Activated CD4-positive, alpha-beta T cell treated with anti-CD3 and anti-CD28 coated beads, Interleukin-10, Interleukin-2, amounts not matched to agents 100 ng/mL and 50 ng/mL, durations not matched to agents 16 hours and 8 hours (primary cell): ENCODE measurements around the gene LRRK1.

Source experiments
- DNase-seq: peaks from one replicate; pipeline ENCODE4 v3.0.0-alpha.2; 2020

Gene LRRK1

DNA sequence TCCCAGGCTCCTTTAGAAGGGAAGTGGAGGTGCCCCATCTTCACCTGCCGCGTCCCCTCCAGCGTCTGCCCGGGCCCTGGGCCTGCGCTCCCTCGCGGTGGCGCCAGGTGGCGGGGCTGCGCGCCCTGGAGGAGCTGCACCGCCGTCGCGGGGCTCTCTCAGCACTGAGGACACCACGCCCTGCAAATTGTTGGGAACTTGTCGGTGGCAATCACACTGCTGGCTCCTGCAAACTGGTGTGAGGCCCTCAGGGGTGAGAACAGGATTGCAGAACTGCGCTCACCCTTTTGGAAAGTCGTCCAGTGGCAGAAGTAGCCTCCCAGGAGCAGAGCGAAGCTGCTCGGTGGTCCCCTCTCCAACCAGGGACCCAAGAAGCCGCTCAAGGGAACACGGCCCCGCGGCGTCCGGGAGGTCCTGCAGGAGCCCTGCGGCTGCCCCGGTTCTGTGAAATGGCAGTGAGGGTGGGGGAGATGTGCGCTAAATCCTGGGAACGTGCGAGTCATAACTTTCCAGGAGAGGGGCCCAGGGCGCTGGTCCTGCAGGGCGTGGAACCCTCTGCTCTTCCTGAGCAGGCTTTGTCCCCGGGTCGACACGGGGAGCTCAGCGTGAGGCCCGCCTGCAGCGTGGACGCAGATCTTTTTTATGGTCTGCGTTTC is 995 bp upstream of the LRRK1 start:
- peak; percentile 82 for DNase-seq

DNA sequence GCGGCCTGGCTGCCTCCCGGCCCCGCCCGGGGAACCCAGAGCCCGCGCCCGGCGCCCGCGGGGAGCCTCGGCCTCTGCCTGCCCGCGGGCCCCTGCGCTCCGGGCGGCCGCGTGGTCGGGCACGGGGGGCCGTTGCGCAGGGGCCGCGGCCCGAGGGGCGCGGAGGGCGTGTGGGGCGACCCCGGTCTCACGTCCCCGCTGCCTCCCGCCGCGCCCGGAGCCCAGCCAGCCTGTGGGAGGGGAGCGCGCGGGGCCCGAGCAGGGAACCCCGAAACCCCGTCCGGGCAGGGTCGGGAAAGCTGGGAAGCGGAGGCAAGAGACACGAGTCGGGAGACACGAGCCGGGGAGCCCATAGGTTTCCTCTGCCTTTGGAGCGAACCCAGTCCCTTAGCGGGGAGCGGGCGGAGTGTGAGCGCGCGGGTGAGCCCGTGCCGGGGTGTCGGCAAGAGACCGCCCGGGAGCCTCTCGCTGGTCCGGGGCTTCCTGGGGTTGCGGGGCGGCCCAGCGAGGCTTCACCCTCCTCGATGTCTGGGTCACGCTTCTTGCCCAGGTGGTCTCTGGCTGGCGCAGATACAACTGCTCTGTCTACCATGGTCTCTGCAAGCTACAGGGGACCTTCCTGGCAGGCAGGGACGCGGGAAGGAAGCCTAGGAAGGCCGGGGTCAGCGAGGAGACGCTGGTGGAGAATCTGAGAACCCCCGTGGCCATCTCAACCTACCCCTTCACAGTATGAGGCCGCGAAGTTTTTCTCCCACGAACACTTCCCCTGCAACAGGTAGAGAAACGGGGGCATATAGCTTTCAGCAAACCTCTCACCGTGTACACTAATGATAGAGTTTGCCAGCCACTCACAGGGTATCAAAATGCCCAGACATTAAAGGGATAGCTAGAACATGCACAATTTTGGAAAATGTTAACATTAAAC is 586 bp downstream of the LRRK1 start:
- DNase-seq = peak; percentile 14

DNA sequence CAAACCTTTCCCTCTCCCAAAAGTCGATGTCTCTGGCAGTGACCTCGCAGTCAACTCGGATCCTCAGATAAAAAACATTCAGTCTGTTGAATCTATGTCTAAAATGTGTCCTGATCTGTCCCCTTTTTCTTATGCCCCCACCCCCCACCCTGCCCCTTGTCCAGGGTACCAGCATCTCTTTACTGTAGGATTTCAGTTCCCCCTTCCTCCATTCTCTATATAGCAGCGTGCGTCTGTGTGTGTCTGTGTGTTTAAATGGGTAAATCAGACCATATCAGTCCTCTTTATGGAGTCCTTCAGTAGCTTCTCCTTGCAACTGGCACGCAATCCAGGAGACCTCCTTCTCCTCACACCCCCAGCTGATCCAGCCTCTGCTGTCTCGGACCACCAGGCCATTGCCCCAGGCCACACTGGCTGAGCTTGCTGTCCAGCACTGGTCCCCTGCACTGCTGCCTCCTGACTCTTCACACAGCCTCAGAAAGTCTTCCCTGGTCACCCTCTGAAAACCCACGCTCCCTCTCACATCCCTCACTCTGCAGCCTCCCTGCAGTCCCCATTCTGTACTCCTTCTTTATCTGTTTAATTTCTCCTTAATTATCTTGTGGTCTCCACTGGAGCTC is 1.5 kb downstream of the LRRK1 start:
- no peak for DNase-seq

DNA sequence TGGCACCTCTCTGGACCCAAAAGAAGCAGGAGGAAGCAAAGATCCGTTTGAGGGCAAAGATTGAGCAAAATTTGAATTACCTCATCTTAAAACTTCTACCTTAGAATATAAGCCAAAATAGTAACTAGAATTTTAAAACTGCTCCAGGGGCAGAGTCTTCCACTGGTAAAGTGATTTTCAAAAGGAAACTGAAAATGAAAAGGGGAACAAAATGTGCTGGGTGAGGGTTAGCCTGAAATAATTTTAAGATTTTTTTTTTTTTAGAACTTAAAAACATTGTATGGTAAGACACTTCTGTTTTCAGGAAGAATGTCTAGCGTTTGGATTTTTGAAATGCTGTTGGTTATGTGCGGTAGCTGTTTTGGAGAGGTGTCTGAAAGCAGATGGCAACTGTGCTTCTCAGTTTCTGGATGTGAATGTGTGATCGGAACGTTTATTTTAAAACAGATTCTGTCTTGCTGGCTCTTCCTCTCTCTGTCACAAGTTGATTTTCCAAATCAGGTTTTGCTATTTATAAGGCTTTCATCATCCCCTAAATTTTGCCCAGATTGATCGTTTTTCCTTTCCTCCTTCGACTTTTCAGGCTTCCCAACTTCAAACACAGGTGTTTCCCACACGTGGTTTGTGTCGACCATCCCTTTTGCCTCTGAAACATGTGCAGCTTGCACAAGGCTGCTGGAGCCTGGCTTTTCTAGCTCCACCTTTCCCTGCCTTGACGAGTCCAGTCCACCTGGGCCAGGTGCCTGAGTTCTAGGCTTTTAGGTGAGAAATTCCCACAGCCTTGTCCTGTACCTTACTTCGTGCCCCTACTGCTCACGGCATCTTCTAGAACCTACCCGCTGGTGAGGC is 3.3 kb downstream of the LRRK1 start:
- no peak for DNase-seq

DNA sequence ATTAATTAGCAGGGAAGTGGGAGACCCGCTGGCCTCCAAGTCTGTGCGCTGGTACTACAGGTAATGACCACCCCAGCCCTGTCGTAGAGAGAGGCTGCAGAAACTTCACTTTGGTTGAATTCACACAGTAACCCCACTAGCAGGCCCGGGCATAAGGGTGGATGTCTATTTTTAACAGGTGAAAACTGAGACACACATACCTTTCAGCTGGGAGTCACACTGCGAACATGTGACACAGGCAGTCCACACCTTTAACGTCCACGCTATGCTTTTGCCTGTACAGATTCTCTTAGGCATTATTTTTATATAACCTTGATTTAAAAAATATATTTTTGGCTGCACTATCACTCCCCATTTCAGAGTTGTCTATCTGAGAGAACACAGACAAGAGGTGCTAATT is 3.9 kb downstream of the LRRK1 start:
- DNase-seq = no peak

DNA sequence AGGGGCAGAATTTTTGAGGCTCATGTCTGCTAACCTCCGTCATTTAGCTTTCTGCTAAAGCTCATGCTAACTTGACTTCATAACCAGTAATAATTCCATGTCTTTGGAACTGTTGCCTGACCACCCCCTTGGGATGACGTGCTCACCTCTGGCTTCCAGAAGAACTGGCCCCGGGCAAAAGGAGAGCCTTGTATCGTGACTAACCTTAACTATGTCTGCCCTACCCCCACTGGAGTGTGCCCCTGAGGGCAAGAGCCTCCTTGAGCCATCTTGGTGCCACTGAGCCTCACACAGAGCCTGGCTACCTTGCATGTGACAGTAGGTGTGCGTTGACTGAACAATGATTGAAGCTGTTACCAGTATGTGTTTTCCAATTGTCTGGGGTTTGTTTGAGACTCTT is 4.7 kb downstream of the LRRK1 start:
- no peak for DNase-seq

DNA sequence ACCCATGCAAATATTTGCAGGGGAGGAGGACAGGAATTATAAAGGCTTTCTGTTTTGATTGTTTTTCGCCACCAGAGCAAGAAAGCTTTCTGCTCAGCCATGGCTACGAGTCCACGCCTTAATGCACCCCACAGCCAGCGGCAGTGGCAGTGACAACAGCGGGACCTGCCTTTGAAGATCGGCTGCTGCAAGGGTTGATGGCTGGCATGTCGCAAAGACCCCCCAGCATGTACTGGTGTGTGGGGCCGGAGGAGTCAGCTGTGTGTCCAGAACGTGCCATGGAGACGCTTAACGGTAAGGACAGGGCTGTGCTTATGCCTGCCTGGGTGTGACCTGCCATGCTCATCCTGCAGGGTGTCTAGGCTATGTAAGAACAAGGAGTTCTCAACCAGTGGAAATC is 5.3 kb downstream of the LRRK1 start:
- no peak for DNase-seq

DNA sequence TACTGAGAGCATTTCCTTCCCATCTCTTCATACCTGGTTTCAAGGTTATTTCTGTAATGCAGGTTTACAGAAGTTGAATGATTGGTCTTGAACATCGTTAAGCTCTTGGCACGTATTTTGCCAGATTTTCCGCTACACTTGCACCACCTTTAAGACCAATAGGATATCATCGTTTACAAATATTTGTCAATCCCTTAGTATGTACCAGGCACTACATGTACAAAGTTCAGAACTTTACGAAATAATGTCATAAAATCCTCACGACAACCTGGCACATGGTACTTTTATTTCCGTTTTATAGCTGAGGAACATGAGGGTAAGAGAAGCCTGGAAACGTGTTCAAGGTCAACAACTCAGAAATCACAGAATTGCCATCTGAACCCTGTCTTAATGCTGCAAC is 6.3 kb downstream of the LRRK1 start:
- DNase-seq = no peak

DNA sequence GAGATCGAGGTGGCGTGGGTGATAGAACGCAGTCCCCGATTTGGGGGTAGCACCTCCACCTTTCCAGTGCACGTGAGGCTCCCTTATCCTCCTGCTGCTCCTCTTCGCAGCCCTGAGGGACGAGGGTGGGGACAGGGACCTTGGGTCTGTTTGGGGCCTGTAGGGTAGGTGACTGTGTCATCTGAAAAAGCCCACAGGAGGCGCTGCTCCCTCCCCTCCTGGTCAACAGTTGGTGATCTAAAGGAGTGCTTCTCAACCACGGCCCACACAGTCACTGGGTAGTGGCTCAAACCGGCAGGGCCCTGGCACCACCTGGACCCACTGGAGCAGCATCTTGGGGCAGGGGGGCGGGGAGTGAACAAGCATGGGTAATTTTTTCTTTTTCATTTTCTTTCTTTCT is 7.1 kb downstream of the LRRK1 start:
- DNase-seq = no peak

DNA sequence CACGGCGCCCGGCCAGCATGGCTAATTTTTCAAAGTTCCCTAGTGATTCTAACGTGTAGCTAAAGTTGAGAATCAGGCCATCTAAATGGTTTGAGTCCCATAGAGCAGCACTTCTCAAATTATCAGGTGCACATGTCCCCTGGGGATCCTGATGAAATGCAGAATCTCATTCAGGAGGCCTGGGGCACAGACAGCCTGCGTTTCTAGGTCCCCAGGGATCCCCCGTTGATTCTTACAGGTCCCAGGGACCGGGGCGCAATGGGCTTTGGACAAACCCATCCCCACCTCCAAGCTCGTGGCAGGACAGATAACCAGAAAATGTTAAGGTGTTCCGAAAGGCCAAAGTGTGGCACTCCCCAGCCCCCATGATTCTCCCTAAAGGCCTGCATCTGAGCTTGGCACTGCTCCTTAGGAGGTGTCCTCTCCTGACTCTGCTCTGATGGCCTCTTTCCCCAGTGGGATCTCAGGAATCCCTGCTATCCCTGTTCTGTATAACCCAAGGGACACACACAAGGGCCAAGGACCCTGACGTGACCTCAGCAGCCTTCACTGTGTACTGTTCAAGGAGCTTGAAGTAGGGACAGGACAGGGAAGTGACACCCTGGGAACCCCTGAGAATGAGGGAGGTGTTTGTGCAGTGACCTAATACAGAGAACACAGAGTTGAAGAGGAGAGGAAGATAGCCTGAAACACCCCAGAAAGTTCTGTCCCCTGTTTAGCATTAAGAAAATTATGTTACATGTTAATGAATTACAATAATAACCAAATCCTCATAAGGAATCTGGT is 8.0 kb downstream of the LRRK1 start:
- no peak for DNase-seq

DNA sequence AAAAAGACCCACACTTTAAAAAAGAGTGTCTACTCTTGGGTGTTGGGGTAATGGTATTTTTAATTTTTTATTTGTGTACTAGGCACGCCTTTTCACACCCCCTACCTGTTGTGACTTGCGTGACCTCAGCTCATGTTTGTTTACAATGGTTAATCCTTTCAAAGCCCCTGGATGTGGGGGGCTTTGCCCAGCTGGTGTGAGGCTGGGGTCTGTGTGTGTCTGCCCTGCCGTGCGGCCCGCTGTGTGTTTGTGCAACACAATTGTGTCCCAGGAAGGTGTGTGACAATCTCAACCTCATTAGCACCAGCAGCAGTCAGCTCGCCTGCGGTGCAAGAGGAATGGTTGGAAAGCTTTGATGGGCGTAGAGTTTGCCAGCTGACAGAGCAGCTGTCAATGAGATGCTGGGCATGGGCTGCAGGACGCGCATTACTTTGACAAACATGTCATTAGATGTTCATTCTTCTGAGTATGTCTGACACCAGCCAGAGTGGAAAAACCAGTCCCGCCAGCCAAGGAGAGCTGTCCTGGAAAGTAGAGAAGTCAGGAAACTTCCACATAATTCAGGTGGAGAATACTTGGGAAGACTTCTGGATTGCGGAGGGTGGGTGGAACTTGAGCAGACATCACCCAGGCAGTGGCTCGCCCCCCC is 9.6 kb downstream of the LRRK1 start:
- DNase-seq = no peak

DNA sequence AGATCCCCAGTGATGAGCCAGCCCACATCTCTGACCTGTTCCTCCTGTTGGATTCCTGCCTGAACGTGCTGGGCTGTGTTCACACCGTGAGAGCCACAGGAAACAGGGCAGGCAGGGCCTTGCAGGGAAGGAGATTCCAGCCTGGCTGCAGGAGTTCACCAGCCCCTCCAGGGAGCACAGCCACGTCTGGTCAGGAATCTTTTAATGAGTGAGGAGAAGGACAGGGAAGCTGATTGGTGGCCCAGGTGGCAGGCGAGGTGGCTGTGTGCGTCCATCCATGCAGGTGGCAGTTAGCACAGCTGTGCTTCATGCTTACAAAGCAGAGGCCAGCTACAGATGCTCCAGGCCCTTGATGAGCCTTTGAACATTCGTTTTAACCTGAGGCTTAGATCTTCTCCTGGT is 10.5 kb downstream of the LRRK1 start:
- no peak for DNase-seq

DNA sequence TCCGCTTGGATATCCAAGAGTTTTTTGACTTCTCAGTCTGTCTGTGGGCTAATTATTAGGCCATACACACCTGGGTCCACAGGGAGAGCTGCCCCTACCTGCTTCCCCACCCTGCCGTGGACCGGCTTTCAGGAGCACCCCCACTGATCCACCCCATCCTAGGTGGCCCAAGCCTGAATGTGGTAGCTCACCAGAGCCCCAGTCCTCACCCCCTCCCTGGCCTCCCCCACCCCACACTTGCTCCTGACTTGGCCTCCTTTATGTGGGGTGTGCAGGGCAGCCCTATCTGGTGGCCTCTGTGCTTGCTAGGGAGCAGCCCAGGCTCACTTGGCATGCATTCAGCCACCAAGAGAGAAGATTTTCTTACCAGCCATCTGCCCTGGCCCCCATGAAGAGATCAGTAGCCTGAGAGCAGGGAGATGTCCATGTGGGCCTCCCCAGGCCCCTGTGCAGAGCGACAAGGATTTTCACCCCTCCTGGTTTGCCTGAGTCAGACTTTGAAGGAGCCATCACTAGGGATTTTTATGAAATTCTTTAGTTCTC is 11.2 kb downstream of the LRRK1 start:
- DNase-seq = no peak

DNA sequence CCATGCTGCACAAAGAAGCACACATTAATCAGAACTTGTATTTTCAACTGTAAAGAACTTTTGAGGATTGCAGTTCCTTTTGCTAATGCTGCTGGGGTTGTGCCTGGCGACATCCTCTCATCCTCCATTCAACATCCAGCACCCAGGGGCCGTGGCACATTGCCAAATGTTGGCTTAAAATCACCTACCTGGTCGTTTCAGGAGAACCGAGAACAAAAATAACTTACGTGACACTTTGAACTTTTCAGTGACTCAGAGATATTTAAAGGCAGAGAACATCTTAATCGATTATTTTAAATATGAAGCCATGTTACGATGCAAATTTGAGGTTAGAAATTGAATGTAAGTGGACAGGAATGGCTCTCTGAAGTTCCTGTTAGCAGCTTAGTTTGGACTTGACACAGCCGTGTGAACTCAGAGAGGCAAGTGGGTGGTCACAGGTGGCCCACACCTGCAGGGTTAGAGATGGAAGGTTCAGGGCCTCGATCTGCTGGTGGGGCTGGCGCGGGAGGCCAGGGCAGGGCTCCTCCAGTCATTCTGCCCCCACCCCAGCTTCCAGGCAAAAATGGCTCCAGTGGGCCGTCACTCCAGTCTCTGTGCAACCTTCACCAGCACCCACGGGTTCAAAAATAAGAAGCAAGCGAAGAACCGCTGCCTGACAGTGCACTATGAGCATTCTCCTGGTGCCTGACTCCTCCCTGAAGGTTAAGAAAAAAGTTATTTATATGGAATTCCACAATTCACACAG is 12.2 kb downstream of the LRRK1 start:
- no peak for DNase-seq

DNA sequence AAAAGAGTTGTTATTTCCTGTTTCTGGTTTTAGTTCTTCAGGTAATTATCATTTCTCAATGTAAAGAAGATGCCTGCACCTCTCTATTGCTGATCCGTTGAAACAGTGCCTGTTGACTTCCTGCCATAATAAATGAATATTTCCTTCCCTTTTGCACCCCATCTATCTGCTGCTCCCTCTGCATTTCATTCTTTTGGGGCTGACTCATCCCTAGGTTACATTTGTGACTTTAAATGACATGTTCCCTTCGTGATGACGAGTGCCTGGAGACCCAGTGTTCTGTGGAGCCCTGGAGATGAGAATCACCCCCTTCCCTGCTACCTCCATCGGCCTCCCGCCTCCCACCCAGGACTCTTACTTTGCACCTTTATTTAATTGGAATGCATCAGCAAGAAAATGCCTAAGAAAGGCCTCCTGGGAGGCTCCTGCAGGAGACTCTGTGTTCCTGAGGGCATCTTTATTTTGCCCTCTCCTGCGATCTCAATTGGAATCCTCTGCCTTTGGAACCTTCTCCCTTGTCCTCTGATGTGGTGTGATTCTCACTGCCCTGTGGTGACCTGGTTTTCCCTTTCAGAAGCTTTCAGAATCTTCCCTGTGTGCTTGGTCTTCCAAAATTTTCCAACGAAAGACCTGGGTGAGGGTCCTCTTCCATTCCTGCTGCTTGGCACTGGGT is 13.7 kb downstream of the LRRK1 start:
- no peak for DNase-seq

DNA sequence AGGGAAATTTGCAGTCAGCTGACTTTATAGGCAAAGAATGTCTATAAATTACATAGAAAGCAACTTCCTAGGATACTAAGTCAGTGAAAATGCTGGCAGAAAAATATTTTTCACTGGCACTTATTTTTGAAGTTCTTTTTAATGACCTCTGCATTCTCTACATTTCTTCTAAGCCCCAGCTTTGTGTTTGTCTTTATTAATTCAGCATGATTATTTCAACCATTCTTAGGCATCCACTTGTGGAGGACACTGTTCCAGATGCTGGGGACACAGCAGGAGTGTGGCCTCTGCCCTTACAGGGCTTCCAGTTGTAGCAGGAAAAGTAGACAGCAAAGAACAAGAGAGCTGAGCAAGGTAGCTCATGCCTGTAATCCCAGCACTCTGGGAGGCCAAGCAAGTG is 15.0 kb downstream of the LRRK1 start:
- DNase-seq = no peak

DNA sequence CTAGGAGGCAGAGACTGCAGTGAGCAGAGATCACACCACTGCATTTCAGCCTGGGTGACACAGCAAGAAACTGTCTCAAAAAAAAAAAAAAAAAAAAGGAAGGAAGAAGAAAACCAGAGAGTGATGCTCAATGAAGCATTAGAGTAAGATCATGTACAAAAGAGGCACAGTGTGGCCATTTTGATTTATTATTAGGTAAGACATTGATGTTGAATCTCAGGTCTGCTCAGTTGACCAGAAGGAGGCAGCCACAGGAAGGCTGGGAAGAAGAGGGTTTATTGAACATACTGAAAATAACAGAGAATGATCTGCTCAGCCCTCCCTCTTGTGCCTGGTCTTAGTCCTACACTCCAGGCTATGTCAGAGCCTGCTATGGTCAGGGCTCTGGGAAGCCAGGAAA is 15.6 kb downstream of the LRRK1 start:
- no peak for DNase-seq

DNA sequence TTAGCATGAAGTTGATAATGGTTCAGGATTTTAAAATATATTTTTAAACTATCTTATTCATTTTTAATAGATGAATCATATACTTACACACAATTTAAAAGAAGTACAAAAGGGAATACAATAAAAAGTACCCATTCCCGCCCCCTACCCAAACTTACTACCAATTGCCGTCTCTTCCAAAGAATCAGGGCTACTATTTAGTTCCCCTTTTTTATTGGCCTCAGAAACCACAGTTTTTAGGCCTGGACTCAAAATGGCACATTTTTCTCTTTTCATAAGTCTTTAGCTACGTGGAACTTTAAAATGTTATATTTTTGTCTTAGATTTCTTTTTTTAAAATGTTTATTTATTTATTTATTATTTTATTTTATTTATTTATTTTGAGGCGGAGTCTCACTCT is 18.0 kb downstream of the LRRK1 start:
- DNase-seq = no peak

DNA sequence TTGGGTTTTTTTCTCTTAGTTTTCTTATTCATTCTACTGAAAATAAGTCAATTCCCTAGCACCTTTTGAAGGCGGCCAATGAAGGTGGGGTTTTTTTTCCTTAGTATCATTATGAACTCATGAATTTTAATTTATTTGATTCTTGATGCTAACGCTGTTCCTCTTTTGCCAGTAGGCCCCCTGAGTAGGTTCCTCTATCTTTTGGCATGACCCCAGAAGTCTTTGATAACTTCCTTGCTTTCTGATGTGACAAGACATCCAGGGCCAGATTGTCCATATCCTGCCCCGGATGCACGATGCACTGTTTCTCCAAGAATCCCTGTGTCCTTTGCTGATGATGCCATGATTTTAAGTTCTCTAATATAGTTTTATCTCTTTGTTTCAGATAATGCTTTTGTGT is 20.6 kb downstream of the LRRK1 start:
- DNase-seq = no peak

DNA sequence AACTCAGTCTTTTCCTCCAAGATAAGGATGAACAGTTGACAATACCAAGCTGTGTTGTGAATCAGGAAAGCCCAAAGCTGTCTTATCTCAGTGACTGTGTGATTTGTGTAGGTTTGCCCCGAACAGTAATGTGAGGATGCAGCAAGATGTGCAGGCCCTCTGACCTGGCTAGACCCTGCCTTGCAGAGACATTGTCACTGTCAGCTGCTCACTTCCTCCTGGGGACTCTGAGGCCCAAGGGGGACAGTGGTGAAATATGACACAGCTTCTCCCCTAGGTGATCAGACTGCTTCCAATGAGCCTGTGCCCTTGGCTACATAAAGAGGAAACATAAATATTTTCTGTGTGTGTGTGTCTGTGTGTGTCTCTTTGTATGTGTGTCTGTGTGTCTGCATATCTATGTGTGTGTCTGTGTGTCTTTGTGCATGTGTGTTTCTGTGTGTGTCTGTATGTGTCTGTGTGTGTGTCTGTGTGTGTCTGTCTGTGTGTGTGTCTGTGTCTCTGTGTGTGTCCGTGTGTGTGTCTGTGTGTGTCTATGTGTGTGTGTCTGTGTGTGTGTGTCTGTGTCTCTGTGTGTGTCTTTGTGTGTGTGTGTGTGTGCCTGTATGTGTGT is 21.7 kb downstream of the LRRK1 start:
- DNase-seq = no peak
